Erythroblast (primary cell): ENCODE data around the gene ARMC10.

Experiments
- GATA1 ChIP-seq: IDR thresholded peaks from 2 replicates; pipeline ENCODE4 v1.6.1; 2011; ENCODE audit warnings: low read depth, mild to moderate bottlenecking, control low read depth, low read length, moderate library complexity
- POLR2A ChIP-seq: IDR thresholded peaks from 2 replicates; pipeline ENCODE4 v1.6.1; 2011; ENCODE audit warnings: mild to moderate bottlenecking, low read length

GRCh38 chr7:103068414-103069403 is 6.2 kb upstream of the ARMC10 start:
- TF ChIP-seq POLR2A (no peak), GATA1 (no peak)
